Activated naive CD8-positive, alpha-beta T cell treated with anti-CD3 and anti-CD28 coated beads, Interleukin-2, amount 50 U/mL, for 24 hours (primary cell): Measurements from ENCODE around the gene LRP2BP.

Source experiments
- ATAC-seq: fragments of 150-1000 bp; cut with Tn5 transposase; one replicate; pipeline ENCODE4 v1.10.0; 2021
- DNase-seq: peaks from one replicate; pipeline ENCODE4 v3.0.0; 2021
- H3K27ac Mint-ChIP-seq: one replicate; pipeline ENCODE4 v1.8.0; 2021; ENCODE audit warnings: mild to moderate bottlenecking, mixed read lengths
- H3K27me3 Mint-ChIP-seq: one replicate; pipeline ENCODE4 v1.8.0; 2021; ENCODE audit warnings: mixed read lengths
- H3K36me3 Mint-ChIP-seq: one replicate; pipeline ENCODE4 v1.8.0; 2021; ENCODE audit warnings: low read depth, mixed read lengths
- H3K4me1 Mint-ChIP-seq: one replicate; pipeline ENCODE4 v1.8.0; 2021; ENCODE audit warnings: mixed read lengths
- H3K4me3 Mint-ChIP-seq: one replicate; pipeline ENCODE4 v1.8.0; 2021; ENCODE audit warnings: mild to moderate bottlenecking, moderate library complexity, mixed read lengths
- H3K9me3 Mint-ChIP-seq: one replicate; pipeline ENCODE4 v1.8.0; 2021; ENCODE audit warnings: mixed read lengths

Gene LRP2BP

GRCh38 chr4:185395238-185395955, at the start of gene LRP2BP:
TSS of gene LRP2BP (minus strand) at chr4:185395924. CDS start at chr4:185378186, 17,738 bp downstream.
- no peak for DNase-seq
- H3K36me3 Mint-ChIP-seq: peaks cover 14% of the 10 kb centered on the region
- ATAC-seq: no peak
- H3K9me3 Mint-ChIP-seq: no peaks in the 10 kb centered on the region
- peak within 1 kb of the TSS; percentile 91 for H3K4me3 Mint-ChIP-seq
- peaks cover 41% of the 10 kb centered on the region for H3K4me1 Mint-ChIP-seq
- no peaks in the 10 kb centered on the region for H3K27me3 Mint-ChIP-seq
- H3K27ac Mint-ChIP-seq: peak within 1 kb of the TSS; percentile 97

GRCh38 chr4:185445209-185445608, 49.5 kb upstream of the LRP2BP start:
- H3K4me3 Mint-ChIP-seq: no peak overlapping the region
- no peaks in the 10 kb centered on the region for H3K4me1 Mint-ChIP-seq
- no peak overlapping the region for H3K27ac Mint-ChIP-seq
- DNase-seq: no peak
- H3K9me3 Mint-ChIP-seq: no peaks in the 10 kb centered on the region
- peaks cover 9% of the 10 kb centered on the region for H3K27me3 Mint-ChIP-seq
- ATAC-seq: no peak
- no peaks in the 10 kb centered on the region for H3K36me3 Mint-ChIP-seq

DNA sequence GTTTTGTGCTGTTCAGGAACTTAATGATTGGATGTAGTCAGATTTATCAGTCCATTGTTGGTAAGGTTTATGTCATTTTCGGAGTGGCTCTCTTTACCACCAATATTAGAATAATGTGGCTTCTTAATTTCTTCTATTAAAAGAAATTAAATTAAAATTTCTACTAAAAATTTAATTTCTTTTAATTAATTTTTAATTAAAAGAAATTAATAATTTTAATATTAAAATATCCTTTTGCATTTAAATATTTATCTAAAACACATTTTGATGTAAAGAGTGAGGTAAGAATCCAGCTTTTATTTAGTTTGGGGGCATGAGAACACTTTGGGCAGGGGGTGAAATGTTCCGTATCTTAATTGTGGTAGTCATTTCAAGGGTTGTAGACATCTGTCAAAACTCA, 45.8 kb upstream of the LRP2BP start:
- Mint-ChIP-seq H3K27me3 (peaks cover 2% of the 10 kb centered on the region), H3K4me3 (no peak overlapping the region), H3K9me3 (no peaks in the 10 kb centered on the region), H3K27ac (no peak overlapping the region), H3K36me3 (no peaks in the 10 kb centered on the region), H3K4me1 (no peaks in the 10 kb centered on the region)
- DNase-seq (no peak), ATAC-seq (no peak)

DNA sequence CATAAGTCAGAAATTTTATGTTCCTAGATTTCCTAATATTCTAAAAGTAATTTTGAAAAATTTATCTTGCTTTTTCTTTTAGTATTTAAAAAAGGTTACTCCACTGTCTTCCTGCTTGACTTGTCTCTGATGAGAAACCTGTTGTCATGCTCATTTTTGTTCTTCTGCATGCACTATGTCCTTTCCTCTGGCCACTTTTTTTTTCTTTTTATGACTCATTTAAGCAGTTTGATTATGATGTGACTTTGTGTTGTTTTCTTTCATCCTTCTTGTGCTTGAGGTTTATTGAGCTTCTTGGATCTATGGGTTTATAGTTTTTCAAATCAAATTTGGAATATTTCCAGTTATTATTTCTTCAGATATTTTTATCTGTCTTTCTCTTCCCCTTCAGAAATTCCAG, 42.1 kb upstream of the LRP2BP start:
- ATAC-seq (no peak), DNase-seq (no peak)
- no peaks in the 10 kb centered on the region for H3K36me3 Mint-ChIP-seq
- no peaks in the 10 kb centered on the region for H3K9me3 Mint-ChIP-seq
- no peaks in the 10 kb centered on the region for H3K4me1 Mint-ChIP-seq
- H3K27ac Mint-ChIP-seq: no peak overlapping the region
- H3K4me3 Mint-ChIP-seq: no peak overlapping the region
- peaks cover 6% of the 10 kb centered on the region for H3K27me3 Mint-ChIP-seq

- H3K4me1 Mint-ChIP-seq: no peaks in the 10 kb centered on the region
- no peak overlapping the region for H3K4me3 Mint-ChIP-seq
Observed at GRCh38 chr4:185435466-185435865, 39.7 kb upstream of the LRP2BP start.

GRCh38 chr4:185429660-185430059, 33.9 kb upstream of the LRP2BP start:
- H3K36me3 Mint-ChIP-seq: peaks cover 3% of the 10 kb centered on the region
- peaks cover 4% of the 10 kb centered on the region for H3K27me3 Mint-ChIP-seq
- peaks cover 11% of the 10 kb centered on the region for H3K4me1 Mint-ChIP-seq
- DNase-seq: no peak
- H3K4me3 Mint-ChIP-seq: no peak overlapping the region
- no peak for ATAC-seq
- H3K27ac Mint-ChIP-seq: no peak overlapping the region
- no peaks in the 10 kb centered on the region for H3K9me3 Mint-ChIP-seq

More at GRCh38 chr4:185435466-185435865, 39.7 kb upstream of the LRP2BP start:
- Mint-ChIP-seq H3K27me3 (peaks cover 4% of the 10 kb centered on the region), H3K9me3 (no peaks in the 10 kb centered on the region), H3K27ac (no peak overlapping the region), H3K36me3 (no peaks in the 10 kb centered on the region)
- DNase-seq (no peak), ATAC-seq (no peak)

DNA sequence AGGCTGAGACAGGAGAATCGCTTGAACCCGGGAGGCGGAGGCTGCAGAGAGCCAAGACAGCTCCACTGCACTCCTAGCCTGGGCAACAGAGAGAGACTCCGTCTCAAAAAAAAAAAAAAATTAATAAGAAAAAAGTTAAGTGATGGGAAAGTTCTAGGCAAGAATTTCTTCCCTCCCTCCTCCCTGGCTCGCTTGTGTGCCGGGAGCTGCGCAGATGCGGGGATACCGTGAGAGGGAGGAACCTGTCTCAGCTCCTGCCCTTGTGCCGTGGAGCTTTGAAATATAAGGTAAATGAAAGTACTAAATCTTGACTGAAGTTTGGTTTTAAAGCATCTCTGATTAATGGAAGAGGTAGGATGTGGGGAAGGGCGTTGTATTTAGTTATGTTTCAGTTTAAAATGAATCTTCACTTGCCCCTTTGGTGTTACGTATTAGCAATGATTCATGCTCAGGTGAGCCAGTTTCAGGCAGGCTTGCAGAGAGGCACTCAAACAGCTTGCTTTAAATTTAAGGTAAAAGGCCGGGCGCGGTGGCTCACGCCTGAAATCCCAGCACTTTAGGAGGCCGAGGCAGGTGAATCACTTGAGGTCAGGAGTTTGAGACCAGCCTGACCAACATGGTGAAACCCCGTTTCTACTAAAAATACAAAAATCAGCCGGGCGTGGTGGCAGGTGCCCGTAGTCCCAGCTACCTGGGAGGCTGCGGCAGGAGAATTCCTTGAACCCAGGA, 31.4 kb upstream of the LRP2BP start:
- DNase-seq: no peak
- no peak overlapping the region for H3K27ac Mint-ChIP-seq
- peak overlapping the region; percentile 41 for H3K4me3 Mint-ChIP-seq

GRCh38 chr4:185425647-185426352, 30.1 kb upstream of the LRP2BP start, which contains the start of gene UFSP2:
TSS of gene UFSP2 (minus strand) at chr4:185425964. CDS start at chr4:185425868, 96 bp downstream.
- DNase-seq (peak; percentile 85), ATAC-seq (peak; percentile 94)
- H3K36me3 Mint-ChIP-seq: peaks cover 13% of the 10 kb centered on the region
- peak within 1 kb of the TSS; percentile 90 for H3K4me3 Mint-ChIP-seq
- peaks cover 32% of the 10 kb centered on the region for H3K4me1 Mint-ChIP-seq
- peak within 1 kb of the TSS; percentile 100 for H3K27ac Mint-ChIP-seq
- H3K27me3 Mint-ChIP-seq: peaks cover 4% of the 10 kb centered on the region
- H3K9me3 Mint-ChIP-seq: no peaks in the 10 kb centered on the region

More for the DNA sequence above, 31.4 kb upstream of the LRP2BP start:
- peaks cover 4% of the 10 kb centered on the region for H3K27me3 Mint-ChIP-seq
- no peaks in the 10 kb centered on the region for H3K9me3 Mint-ChIP-seq
- peaks cover 3% of the 10 kb centered on the region for H3K36me3 Mint-ChIP-seq
- peaks cover 25% of the 10 kb centered on the region for H3K4me1 Mint-ChIP-seq
- ATAC-seq: no peak

DNA sequence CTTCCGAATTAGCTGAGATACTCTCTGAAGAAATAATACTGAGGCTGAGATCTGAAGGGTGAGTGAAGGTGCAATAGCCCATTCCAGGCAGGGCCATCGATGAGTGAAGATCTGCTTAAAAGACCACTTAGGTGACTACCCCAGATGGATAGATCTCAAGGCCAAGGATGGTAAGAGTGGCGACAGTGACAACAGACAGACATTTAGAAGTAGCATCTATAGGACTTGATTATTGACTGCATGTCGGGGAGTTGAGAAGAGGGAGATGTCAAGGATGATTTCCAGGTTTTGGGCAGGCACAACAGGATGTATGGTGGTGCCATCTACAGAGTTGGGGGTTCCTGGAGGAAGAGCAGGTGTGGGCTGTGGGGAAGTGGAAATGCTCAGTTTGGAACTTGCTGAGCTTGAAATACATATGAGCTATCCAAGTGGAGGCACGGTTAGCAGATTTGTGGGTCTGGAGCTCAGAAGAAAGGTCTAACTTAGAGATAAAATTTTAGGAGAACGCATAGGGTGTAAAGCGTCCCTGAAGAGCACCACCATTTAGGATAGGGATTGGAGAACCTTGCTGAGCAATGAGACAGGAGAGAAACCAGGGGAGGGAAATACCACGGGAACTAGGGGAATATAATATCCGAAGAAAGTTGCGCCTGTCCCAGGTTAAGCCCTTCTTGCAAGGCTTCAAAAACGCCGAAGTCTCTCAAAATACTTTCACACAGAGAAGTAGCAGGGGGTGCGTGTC, 29.4 kb upstream of the LRP2BP start:
- ATAC-seq (no peak), DNase-seq (peak; percentile 11)
- Mint-ChIP-seq H3K36me3 (peaks cover 13% of the 10 kb centered on the region), H3K4me1 (peaks cover 32% of the 10 kb centered on the region), H3K27me3 (peaks cover 4% of the 10 kb centered on the region), H3K9me3 (no peaks in the 10 kb centered on the region), H3K27ac (peak overlapping the region; percentile 100), H3K4me3 (peak overlapping the region; percentile 90)

DNA sequence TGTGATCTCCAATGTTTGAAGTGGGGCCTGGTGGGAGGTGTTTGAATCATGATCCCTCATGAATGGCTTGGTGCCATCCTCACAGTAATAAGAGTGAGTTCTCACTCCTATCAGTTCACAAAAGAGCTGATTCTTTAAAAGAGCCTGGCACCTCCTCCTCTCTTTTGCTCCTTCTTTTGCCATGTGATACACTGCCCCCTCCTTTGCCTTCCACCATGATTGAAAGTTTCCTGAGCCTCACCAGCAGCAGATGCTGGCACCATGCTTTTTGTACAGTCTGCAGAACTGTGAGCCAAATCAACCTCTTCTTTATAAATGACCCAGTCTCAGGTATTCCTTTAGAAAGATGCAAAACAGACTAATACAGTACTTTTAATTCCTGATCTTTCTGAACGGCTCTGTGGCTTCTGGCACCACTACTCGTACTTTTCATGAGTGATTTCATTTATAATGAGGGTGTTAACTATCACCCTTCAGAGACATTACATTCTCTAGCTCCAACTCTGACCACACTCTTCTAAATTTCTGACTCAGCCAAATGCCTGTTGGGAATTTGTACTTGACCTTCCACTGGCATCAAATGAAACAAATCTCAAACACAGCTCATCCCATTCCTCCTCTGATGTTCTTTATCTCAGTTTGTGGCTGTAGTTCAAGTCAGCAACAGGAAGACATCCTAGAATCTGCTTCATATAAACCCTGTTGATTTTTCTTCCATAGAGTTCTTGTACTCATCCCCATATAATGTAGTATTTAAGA, 25.8 kb upstream of the LRP2BP start:
- DNase-seq (no peak), ATAC-seq (no peak)
- H3K9me3 Mint-ChIP-seq: no peaks in the 10 kb centered on the region
- H3K4me3 Mint-ChIP-seq: no peak overlapping the region
- no peaks in the 10 kb centered on the region for H3K27me3 Mint-ChIP-seq
- H3K36me3 Mint-ChIP-seq: peaks cover 25% of the 10 kb centered on the region
- peaks cover 28% of the 10 kb centered on the region for H3K4me1 Mint-ChIP-seq
- H3K27ac Mint-ChIP-seq: no peak overlapping the region

DNA sequence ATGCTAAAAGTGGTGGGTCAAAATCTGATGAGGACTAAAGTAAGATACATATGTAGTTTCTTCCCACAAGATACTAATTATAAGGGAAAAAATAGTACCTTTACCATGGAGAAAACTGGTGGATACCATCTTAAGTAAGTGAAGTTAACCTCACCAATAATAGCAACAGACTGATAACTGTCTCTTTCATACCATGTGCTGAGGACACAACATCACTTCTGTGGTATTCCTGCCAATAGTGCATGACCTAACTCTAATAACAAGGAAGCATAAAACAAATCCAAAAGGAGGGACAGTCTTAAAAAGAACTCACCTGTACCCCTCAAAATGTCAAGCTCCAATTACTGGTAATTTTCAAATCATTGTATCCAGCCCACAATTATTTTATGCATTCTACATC, 21.2 kb upstream of the LRP2BP start:
- no peak overlapping the region for H3K27ac Mint-ChIP-seq
- H3K4me3 Mint-ChIP-seq: no peak overlapping the region
- H3K27me3 Mint-ChIP-seq: no peaks in the 10 kb centered on the region
- DNase-seq: no peak
- H3K9me3 Mint-ChIP-seq: no peaks in the 10 kb centered on the region
- H3K4me1 Mint-ChIP-seq: peaks cover 6% of the 10 kb centered on the region
- peaks cover 28% of the 10 kb centered on the region for H3K36me3 Mint-ChIP-seq
- ATAC-seq: no peak

DNA sequence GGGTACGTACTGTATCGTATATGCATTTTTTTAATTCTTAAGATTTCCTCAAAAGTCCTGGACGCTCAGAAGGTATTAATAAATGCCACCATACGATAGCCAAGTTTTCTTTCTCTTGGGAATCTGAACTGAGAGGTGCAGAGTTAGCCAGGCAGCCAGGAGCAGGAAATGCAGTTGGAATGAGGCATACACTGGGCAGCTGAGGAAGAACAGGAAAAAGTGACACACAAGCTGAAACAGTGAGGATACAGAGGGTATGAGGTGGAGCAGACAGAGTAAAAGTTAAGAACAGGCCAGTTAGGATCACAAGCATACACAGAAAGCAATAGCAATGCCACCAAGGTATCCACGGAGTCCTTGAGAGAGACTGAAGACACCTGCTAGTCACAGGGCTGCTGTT, 16.7 kb upstream of the LRP2BP start:
- Mint-ChIP-seq H3K27me3 (no peaks in the 10 kb centered on the region), H3K9me3 (no peaks in the 10 kb centered on the region), H3K4me3 (no peak overlapping the region), H3K4me1 (no peaks in the 10 kb centered on the region), H3K36me3 (peaks cover 29% of the 10 kb centered on the region), H3K27ac (no peak overlapping the region)
- ATAC-seq (no peak), DNase-seq (no peak)

GRCh38 chr4:185411849-185412248, 16.1 kb upstream of the LRP2BP start:
- Mint-ChIP-seq H3K27ac (no peak overlapping the region), H3K27me3 (no peaks in the 10 kb centered on the region), H3K9me3 (no peaks in the 10 kb centered on the region), H3K4me3 (no peak overlapping the region), H3K4me1 (no peaks in the 10 kb centered on the region), H3K36me3 (peaks cover 25% of the 10 kb centered on the region)
- ATAC-seq (no peak), DNase-seq (no peak)

DNA sequence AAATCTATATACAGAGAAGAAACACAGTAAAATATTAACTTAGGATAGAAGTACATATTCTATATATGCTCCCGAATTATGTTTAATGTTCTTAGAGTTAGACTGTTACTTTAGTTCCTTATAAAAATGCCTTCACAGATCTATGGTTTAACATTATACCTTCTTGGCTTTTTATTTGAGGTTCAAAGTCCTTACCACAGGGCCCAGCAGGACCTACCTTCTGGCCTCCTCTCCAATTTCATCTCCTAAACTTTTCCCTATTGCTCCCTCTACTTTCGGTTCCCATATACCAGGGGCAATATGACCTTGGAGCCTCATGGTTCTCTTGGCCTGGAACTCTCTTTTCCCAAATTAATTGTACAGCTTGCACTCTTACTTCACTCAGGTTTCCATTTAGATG, 12.7 kb upstream of the LRP2BP start:
- Mint-ChIP-seq H3K27me3 (no peaks in the 10 kb centered on the region), H3K4me1 (no peaks in the 10 kb centered on the region), H3K4me3 (no peak overlapping the region), H3K27ac (no peak overlapping the region), H3K9me3 (no peaks in the 10 kb centered on the region), H3K36me3 (peaks cover 24% of the 10 kb centered on the region)
- ATAC-seq (no peak), DNase-seq (no peak)
